Measurements from ENCODE around the gene CCSAP. TPM values are rescaled to one million over a fixed set of nuclear protein-coding genes. Genes with fewer than 3 reads are reported as not detected.

Gene CCSAP
- total and polyA plus RNA-seq, 10 of the 15 experiments (the other 5 are each of a cell fraction or from before 2014, with no cell fraction given): 0.75 to 3.4 (median 2.8) TPM

GRCh38 chr1:229390130-229390529 is 47.3 kb upstream of the CCSAP start:
- SMC1A ChIA-PET (ENCODE audit: uncharacterized antibody, unreplicated experiment): no interaction called here
- RAD21 ChIA-PET (ENCODE audit: unreplicated experiment): no interaction called here
- Histone ChIP-seq H3K4me3 (no peak overlapping the region), H3K27me3 (replicated peaks in 1 of 2; ENCODE audit: control insufficient read depth in 2 of 2, insufficient read depth in 2 of 2, low read length in 1 of 2) (no peaks in the 10 kb centered on the region; a peak in 1 of 4 replicates), H3K4me2 (ENCODE audit: control insufficient read depth, insufficient read depth) (no peak overlapping the region), H3K79me2 (ENCODE audit: control insufficient read depth, insufficient read depth, low read length) (no peaks in the 10 kb centered on the region), H3K9ac (ENCODE audit: control insufficient read depth, insufficient read depth, low read length) (no peak overlapping the region), H3K9me3 (replicated peaks; ENCODE audit: control insufficient read depth, insufficient read depth, low read length) (no peaks in the 10 kb centered on the region), H2AFZ (ENCODE audit: control insufficient read depth, low read depth, low read length) (no peak overlapping the region), H3K36me3 (ENCODE audit: control insufficient read depth in 2 of 2, insufficient read depth in 2 of 2, low read length in 1 of 2) (no peaks in the 10 kb centered on the region), H4K20me1 (ENCODE audit: control insufficient read depth, insufficient read depth) (no peaks in the 10 kb centered on the region), H3K4me1 (ENCODE audit: control insufficient read depth, insufficient read depth, low read length) (no peaks in the 10 kb centered on the region), H3K27ac (ENCODE audit: control insufficient read depth, insufficient read depth) (no peak overlapping the region)
- CTCF ChIA-PET: no interaction called here
- 49% methylated on average over 7 of the region's 7 CpGs for WGBS (ENCODE audit: insufficient coverage, insufficient replicate concordance, low lambda C conversion rate, missing lambda C conversion rate)
- FAIRE-seq: no peak
- intact Hi-C loops (cut with micrococcal nuclease; ENCODE audit: unreplicated experiment) (no loop called here), in situ Hi-C loops (cut with MboI) (no loop called here)
- DNase-seq (ENCODE audit: low read depth, low spot score): no peak
- no peak for TF ChIP-seq SREBF1 (IDR thresholded peaks at IDR 0.05; ENCODE audit: low read length)
- no peak for TF ChIP-seq IRF4 (IDR thresholded peaks at IDR 0.05; ENCODE audit: low read depth, low read length)
- TF ChIP-seq ZSCAN29 (IDR thresholded peaks at IDR 0.05): no peak
- TF ChIP-seq EGR1 (IDR thresholded peaks at IDR 0.05; ENCODE audit: borderline replicate concordance in 1 of 2, low read depth in 2 of 2, low read length in 2 of 2): no peak
- TF ChIP-seq, protein P1, sequence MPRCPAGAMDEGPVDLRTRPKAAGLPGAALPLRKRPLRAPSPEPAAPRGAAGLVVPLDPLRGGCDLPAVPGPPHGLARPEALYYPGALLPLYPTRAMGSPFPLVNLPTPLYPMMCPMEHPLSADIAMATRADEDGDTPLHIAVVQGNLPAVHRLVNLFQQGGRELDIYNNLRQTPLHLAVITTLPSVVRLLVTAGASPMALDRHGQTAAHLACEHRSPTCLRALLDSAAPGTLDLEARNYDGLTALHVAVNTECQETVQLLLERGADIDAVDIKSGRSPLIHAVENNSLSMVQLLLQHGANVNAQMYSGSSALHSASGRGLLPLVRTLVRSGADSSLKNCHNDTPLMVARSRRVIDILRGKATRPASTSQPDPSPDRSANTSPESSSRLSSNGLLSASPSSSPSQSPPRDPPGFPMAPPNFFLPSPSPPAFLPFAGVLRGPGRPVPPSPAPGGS (IDR thresholded peaks at IDR 0.05; ENCODE audit: borderline replicate concordance, insufficient read depth, low read depth, low read length, poor library complexity, severe bottlenecking): no peak
- TF ChIP-seq MEF2B (IDR thresholded peaks at IDR 0.05; ENCODE audit: partially characterized antibody, poor library complexity, severe bottlenecking): no peak
- no peak for TF ChIP-seq RAD21 (IDR thresholded peaks at IDR 0.05; ENCODE audit: insufficient read depth, low read depth, low read length)
- TF ChIP-seq MXI1 (IDR thresholded peaks at IDR 0.05; ENCODE audit: low read depth, low read length): no peak
- TF ChIP-seq CREM (IDR thresholded peaks at IDR 0.05; ENCODE audit: low read depth): no peak
- no peak for TF ChIP-seq RB1 (IDR thresholded peaks at IDR 0.05; ENCODE audit: borderline replicate concordance)
- TF ChIP-seq HDGF (IDR thresholded peaks at IDR 0.05): no peak
- TF ChIP-seq NFYB (IDR thresholded peaks at IDR 0.05; ENCODE audit: insufficient read depth, low read depth, low read length): no peak
- TF ChIP-seq IRF3 (IDR thresholded peaks at IDR 0.05): no peak
- no peak for ATAC-seq
- POLR2A ChIA-PET: no interaction called here
- no TSS peak for BruUV-seq (replicated peaks)

Data from GM12878 (cell line).